SK-N-MC (cell line): ENCODE results near the gene DCHS2.

Experiments used
- EZH2 ChIP-seq: fragments of 200-600 bp; sonication (generic); IDR thresholded peaks from one replicate; pipeline ENCODE4 v1.6.1; 2017; ENCODE audit warnings: antibody characterized with exemption
- POLR2AphosphoS5 ChIP-seq: IDR thresholded peaks from 2 replicates; pipeline ENCODE4 v1.6.1; 2012; ENCODE audit warnings: mild to moderate bottlenecking, low read depth, low read length, borderline replicate concordance

- TF ChIP-seq POLR2AphosphoS5, result no peak
- no peak for TF ChIP-seq EZH2
Measured at GRCh38 chr4:154421618-154422017, 70.0 kb downstream of the DCHS2 start.
